ENCODE measurements around the gene CHRM2.

- TF ChIP-seq, protein P1, sequence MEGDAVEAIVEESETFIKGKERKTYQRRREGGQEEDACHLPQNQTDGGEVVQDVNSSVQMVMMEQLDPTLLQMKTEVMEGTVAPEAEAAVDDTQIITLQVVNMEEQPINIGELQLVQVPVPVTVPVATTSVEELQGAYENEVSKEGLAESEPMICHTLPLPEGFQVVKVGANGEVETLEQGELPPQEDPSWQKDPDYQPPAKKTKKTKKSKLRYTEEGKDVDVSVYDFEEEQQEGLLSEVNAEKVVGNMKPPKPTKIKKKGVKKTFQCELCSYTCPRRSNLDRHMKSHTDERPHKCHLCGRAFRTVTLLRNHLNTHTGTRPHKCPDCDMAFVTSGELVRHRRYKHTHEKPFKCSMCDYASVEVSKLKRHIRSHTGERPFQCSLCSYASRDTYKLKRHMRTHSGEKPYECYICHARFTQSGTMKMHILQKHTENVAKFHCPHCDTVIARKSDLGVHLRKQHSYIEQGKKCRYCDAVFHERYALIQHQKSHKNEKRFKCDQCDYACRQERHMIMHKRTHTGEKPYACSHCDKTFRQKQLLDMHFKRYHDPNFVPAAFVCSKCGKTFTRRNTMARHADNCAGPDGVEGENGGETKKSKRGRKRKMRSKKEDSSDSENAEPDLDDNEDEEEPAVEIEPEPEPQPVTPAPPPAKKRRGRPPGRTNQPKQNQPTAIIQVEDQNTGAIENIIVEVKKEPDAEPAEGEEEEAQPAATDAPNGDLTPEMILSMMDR (IDR thresholded peaks at IDR 0.05), result no peak
- no peak for TF ChIP-seq EZH2 (IDR thresholded peaks at IDR 0.05)
- no peak for TF ChIP-seq EZH2phosphoT487 (IDR thresholded peaks at IDR 0.05)
These were observed 71.7 kb downstream of the CHRM2 start for GRCh38 chr7:136940122-136940521.
